CD4-positive, alpha-beta T cell treated with Interferon gamma for 1 hour (primary cell): ENCODE results near the gene PDK4.
"Not testable (repeated sequence)": the region's sequence is repeated elsewhere in the genome, so short reads cannot be mapped to it uniquely, and the experiment has no call there.

ENCODE experiments used
- DNase-seq: peaks from one replicate; pipeline ENCODE4 v3.0.0-alpha.2; 2020

PDK4 gene

GRCh38 chr7:95604397-95604796 lies 8.1 kb upstream of the PDK4 start:
- not testable (repeated sequence) for DNase-seq

DNA sequence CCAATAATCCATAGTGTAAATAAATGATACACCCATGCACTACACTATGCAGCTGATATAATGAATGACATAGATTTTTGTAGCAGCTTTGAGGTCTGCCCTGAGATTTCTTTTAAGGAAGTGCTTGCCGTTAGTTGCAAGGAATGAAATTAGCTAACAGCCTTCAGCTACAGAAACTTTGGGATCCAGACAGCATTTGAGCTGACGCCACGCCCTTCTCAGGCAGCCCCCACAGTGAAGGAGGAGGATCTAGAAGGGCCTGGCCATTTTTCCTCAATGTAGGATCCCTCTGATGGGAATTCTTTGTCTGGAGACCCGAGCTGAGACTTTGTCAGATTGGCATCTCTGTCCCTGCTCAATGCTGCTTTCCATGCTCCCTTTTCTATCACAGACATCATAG lies 6.1 kb upstream of the PDK4 start:
- DNase-seq: no peak

DNA sequence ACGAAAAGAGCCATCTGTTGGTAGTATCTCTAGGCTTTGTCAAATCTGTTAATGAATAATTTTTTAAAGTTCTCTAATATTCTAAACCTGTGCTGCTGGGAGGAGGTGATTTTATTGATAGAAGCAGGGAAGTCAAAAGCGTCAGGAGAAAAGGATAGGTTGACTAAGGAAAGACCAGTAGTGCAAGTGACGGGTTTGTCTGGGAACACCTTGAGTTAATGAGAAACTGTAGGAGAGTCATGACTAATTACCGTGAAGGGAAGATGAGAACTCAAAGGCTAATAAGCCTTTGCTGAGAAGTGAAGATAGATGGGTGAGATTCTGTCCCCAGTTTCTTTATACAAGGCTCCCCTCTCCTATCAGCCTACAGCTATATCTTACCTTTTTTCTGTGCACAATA lies 5.0 kb upstream of the PDK4 start:
- no peak for DNase-seq

DNA sequence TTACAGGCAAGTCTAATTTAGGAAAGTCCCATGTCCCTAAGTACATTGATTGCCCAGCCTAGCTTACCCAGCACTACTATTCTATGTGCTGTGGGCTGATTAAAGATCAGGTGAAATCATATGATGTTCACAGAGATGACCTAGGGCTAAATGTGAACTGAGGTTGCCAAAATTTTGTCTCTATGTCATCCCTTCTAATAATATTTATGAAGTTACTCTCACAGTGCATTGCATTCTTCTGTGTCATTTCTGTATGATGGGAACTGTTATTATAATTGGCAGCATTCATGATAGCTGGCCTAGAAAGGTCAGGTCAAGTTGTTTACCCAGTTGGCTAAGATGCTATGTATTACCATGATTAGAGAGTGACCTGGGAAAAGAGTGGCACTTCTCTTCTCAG lies 2.8 kb upstream of the PDK4 start:
- no peak for DNase-seq

DNA sequence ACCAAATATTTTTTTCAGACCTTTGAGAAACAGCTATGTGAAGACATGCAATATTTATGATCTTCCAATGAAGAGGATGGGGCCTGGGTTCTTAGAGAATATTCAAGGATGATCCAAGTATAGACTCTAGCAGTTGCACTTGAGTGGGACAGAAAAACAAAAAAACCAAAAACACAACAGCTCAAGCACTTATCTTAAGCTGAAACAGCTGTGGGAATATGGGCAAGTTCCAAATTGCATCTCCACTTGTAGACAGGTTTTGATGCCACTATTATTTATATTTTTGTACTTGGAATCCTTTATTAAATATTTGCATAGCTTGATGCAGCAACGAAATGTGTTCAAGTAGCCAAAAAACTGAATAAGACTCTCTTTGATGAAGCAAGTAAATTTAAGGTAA lies 2.2 kb upstream of the PDK4 start:
- DNase-seq: no peak

GRCh38 chr7:95595746-95596197 lies 544 bp downstream of the PDK4 start:
- DNase-seq: no peak

DNA sequence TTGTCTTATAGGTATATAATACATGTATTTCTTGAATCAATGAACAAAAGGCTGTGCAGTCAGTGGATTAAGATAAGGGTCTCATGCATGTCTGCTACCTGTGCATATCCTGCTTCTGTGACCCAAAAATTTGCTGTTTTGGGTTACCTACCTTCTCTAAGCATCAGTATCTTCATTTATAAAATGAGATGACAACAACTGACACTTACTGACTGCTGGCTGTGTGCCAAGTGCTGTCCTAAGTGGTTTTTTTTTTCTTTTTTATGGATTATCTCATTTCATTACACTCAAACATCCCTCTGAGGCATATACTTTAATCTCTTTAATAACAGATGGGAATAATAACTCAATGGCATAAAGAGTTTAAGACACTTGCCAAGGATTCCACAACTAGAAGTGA lies 2.1 kb downstream of the PDK4 start:
- no peak for DNase-seq

- no peak for DNase-seq
Observed at GRCh38 chr7:95593343-95593742, 3.0 kb downstream of the PDK4 start.

DNA sequence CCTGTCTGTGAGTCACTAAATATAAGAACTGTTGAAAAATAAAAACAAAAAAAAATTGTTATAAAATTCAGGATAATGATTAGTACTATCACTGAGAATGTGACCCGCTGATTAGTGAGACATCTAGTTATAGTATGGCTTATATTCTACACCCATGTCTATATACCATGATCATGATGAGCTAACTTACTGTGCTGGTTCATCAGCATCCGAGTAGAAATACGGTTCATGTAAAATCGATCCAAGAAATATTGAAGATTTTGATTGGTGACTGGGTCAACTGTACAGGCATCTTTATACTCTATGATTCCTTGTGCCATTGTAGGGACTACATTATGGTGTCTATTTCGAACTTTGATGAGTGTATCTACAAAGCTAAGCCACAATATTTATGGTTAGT lies 3.7 kb downstream of the PDK4 start:
- no peak for DNase-seq

DNA sequence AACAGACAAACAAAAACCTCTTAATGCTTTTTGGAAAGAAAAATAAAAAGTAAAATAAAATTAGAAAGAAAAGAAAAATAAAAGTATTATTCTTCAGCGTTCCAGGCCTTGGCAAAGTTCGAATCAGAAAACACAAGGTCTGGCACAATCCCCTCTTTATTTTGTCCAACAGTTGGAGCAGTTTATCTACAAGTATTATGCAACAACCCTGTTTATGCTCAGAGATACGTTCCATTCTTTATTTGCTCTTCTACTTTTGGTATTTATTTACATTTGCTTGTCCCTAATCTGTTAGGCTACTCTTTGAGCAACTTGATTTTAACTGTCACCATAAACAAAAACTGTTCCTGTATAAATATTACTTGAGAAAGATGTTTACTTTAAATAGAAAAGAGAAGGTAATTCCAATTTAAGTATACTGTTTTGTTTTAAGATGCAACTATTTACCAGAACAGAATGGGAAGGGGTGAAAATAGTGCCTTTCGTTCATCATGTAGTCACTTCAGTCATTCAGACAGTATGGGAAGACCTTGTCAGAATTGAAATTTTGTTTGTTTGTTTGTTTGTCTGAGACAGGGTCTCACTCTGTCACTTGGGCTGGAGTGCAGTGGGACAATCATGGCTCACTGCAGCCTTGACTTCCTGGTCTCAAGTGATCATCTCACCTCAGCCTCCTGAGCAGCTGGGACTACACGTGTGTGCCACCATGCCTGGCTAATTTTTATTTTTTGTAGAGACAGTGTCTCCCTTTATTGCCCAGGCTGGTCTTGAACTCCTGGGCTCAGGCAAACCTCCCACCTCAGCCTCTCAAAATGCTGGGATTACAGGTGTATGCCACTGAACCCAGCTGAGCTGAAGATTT lies 5.7 kb downstream of the PDK4 start:
- no peak for DNase-seq

DNA sequence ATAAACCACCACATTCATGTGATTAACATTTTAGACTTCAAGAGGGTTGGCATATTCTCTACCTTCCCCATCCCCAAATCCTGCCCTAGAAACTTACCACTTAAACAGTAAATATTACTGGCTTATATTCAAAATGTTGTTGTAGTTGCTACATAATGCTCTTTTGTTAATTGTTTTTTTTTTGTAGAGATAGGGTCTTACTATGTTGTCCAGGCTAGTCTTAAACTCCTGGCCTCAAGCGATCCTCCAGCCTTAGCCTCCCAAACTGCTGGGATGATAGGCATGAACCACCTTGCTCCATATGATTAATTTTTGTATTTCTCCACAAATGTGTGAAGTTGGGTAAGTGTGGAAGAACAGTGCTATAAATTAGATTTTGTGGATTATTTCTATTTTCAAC lies 6.5 kb downstream of the PDK4 start:
- no peak for DNase-seq

- no peak for DNase-seq
Observed at GRCh38 chr7:95589031-95589430, 7.3 kb downstream of the PDK4 start.

GRCh38 chr7:95586951-95587301 lies 9.4 kb downstream of the PDK4 start:
- no peak for DNase-seq

DNA sequence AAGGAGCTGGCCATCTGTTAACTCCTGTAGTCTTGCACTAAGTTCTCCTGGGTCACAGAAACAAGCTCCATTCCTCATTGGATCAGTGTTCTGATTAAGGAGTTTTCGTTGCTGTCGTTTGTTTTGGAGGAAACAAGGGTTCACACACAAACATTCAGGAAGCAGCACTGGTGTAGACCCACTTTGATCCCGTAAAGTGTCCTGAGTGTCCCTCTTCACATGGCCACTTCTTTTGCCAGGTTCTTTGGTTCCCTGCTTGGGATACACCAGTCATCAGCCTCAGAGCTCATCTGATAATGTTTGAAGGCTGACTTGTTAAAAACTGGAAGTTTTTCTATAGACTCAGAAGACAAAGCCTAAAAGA lies 10.9 kb downstream of the PDK4 start:
- DNase-seq: no peak

GRCh38 chr7:95584769-95585425 lies 11.4 kb downstream of the PDK4 start:
- DNase-seq: no peak

DNA sequence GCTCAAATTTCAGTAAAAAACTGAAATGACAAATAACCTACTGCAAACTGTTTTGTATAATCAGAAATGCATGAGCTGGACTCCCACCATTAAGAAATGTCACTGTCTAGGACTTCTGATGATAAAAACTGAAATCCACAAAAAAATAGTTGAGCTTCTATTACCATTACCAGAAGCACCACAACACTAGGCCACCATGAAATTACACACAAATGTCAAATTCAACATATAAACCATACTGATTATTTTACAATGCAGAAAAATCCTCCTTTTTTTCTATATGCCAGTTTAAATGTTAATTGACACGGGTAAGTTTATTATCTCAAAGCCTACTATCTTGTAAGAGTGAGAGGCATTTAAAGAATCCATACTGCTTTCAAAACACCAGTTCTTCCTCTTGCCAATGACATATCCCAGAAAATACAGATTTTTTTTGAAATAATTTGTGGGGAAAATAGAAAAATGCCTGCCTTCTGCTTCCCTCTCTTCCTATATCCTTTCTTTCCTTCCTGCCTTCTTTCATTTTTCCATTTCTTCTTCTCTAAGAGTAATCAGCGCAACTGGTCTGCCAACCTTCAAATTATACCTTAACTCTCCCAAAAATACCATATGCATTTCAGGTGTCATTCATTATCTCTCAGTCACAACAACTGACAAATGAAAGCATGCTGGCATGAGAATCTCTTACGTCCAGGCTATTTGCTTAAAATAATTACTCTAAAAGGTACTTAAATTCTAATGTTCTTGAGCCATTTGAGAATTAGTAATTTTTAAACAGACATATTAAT lies 12.3 kb downstream of the PDK4 start:
- DNase-seq: no peak

DNA sequence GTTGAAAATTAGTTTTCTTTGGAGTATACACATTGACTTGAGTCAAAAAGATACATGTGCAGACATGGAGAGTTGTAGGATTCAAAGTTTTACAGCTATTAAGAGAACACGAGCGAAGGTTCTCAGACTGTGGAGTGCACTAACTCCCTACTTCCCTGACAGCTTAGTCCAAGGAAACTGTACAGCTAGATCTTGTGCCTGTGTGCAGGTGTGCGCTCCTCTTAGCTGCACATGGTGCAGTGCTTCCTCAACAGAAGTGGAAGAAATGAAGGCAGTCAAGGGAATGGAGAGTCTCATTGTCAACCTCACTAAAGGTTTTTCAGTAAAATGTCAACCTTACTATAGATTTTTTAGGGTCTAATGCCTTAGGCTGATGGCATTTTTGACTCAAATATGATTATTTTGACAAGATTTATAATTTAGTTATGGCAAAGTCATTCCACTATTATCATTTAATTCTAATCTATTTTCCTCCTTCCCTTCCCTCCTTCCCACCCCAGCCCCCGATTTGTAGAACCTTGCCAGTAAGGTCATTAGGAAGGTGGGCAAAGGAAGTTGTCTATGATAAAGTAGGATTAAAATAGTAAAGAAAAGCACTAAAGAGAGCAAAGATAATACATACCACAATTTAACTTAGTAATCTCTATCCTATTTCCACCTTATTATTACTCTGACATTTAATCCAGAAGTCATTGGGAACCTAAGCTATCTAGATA lies 13.6 kb downstream of the PDK4 start:
- DNase-seq: no peak

DNA sequence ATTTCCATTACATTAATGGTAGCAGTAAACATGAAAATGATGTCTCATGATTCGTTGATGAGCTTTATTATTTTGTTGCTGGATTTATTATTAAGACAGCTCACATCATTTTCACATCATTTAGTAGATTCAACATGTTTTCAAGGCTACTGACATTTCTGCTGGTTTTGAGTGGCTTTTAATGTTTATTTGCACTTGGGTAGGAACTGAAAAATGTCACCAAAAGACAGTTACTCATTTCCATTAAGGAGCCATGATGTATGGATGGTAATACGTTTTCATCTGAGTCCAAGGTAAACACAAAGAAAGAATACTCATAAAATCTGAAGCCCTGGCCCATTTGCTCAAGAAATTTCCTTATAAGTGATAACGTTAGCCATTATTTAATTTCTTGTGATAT lies 14.8 kb downstream of the PDK4 start:
- no peak for DNase-seq

- DNase-seq: no peak
Observed at GRCh38 chr7:95579318-95579717, 17.0 kb downstream of the PDK4 start.

DNA sequence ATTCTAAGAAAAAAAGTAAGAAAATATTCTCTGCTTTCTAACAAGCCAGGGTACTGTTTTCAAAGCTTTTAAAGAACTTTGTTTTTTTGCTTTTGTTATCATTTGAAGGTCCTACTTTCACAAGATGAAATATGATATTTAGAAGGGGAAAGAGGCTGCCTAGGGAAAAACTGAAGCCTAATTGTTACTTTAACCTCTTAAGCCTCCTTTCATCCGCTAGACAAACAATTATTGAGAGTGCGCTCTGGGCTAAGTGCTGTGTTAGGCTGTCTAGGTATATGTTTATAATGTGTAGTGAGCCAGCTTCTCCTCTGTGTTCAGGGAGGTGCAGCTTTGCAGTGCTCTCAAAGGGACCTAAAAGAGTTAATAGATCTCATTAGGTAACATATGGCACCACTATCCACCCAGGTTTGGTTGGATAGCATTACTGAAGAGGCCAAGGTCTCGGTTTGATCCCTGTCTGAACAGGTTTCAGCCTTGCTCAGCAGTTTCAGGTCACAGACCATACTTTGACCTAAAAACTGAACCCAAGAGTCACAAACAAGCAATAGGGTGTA lies 17.9 kb downstream of the PDK4 start:
- DNase-seq: no peak

DNA sequence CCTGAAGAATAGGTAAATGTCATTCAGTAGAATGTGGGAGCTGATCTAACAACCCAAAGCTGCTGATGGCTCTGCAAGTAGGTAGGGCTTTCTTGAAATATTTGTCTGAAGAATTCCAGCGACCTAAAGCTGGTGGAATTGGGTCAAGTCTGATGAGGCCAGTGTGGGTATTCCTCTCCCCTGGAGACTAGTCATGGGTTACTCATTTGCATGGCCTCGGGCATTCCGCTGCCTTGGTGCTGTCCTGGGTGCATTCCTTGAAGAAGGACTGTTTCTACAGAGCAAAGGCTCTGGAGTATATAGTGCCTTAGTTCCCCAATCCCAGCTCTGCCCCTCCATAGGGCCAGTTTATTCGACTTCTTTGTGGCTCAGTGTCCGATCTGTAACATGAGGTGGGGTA lies 19.2 kb downstream of the PDK4 start:
- DNase-seq: no peak

- no peak for DNase-seq
Observed at GRCh38 chr7:95569720-95570119, 26.6 kb downstream of the PDK4 start.

DNA sequence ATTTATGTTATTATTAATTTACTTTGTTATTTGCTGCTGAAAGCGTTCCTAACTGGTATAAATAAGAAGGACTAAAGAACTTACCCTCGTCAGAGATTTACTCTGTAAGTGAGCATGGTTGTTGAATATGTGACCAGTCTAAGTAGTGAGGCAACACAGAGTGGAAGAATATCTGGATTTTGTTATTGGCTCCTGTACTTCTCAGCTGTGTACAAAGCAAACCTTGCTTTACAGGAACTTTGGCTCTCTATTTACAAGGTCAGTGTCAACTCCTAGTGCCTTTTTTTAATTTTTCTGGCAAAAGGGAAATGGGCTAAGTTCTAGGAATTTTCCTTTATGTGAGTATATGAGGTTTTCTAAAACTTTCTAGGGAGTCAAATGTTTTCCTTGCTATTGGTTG lies 35.6 kb downstream of the PDK4 start:
- no peak for DNase-seq
